GM21447 (cell line): ENCODE measurements around the gene SLC35B2.

Experiments used
- ATAC-seq: cut with Tn5 transposase; IDR thresholded peaks from one replicate; pipeline ENCODE4 v1.9.1; 2021; ENCODE audit not compliant: unreplicated experiment

Gene SLC35B2

DNA sequence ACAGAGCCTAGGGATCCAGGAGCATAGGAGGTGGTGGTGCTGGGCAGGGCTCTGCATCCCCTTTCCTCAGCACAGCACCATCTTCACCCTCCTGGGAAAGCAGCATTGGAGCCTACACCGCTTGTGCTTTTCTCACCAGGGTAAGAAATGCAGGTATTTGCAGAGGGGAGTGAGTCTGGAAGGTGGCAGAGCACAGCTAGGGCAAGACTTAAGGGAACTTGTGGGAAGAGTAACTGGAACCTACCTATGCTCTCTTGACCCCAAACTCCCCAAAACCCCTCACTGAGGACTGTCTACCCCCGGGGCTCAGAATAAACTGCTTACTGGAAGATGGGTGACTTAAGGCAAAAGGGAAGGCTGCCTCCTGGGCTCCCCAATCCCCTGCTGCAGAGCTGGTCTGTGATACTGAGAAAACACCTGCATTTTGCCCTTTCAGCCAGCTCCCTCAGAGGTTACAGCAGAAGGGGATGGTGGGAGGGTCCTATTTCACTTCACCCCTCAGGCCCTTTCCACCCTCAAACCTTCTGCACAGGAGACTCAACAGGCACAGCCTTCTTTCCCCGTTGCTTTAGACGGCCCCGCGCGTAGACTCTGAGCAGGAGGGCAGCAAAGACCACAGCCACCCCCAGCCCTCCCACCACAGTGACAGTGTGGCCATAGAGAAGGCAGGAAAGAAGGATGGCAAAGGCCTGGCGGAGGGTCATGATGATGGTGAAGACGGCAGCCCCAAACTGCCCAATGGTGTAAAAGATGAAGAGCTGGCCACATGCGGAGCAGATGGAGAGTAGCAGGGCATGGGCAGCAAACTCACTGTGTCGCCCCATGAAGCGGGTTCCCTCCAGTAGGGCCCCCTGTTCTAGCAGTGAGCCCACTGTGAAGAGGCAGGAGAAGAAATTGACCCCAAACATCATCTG lies 2.9 kb downstream of the SLC35B2 start:
- ATAC-seq, result no peak

DNA sequence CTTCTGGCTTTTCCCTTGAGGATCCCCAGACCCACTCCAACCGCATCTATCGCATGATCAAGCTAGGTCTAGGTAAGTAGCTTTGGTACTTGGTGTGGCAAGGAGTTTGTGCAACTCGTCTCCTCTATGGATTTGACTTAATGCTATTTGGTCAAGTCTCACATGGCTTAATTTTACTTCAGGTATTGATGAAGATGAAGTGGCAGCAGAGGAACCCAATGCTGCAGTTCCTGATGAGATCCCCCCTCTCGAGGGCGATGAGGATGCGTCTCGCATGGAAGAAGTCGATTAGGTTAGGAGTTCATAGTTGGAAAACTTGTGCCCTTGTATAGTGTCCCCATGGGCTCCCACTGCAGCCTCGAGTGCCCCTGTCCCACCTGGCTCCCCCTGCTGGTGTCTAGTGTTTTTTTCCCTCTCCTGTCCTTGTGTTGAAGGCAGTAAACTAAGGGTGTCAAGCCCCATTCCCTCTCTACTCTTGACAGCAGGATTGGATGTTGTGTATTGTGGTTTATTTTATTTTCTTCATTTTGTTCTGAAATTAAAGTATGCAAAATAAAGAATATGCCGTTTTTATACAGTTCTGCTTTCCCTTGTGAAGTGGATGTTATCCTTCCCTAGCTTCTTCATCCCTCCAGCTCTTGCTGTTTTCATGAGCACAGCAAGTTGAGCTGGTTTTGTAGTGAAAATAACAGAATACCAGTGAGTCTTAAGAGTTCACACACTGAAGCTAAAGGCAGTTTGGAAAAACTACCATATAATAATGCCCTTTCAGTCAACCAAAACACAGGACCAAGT lies 3.8 kb downstream of the SLC35B2 start:
- no peak for ATAC-seq

DNA sequence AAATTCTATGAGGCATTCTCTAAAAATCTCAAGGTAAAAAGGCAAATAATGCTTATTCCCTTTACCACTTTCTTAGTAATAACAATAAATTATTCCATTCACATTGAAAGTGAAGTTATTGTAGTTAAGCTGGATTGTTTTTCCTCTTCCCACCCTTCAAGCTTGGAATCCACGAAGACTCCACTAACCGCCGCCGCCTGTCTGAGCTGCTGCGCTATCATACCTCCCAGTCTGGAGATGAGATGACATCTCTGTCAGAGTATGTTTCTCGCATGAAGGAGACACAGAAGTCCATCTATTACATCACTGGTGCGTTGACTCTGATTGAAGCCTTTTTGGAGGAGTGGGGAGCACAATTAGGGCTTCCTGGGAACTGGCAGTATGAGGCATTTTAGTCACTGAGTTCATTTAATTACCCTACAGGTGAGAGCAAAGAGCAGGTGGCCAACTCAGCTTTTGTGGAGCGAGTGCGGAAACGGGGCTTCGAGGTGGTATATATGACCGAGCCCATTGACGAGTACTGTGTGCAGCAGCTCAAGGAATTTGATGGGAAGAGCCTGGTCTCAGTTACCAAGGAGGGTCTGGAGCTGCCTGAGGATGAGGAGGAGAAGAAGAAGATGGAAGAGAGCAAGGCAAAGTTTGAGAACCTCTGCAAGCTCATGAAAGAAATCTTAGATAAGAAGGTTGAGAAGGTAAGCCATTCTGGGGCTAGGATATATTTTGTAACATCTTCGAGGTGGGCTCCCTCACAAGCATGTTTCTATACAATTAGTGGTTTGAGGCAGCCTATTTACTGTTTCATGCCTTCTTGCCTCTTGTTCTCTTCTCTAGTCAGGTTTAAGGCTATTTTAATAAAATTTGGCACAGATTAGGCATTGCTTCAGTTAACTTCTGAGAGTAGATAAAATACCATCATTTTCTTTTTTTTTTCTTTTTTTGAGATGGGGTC lies 5.5 kb downstream of the SLC35B2 start:
- ATAC-seq, result no peak

DNA sequence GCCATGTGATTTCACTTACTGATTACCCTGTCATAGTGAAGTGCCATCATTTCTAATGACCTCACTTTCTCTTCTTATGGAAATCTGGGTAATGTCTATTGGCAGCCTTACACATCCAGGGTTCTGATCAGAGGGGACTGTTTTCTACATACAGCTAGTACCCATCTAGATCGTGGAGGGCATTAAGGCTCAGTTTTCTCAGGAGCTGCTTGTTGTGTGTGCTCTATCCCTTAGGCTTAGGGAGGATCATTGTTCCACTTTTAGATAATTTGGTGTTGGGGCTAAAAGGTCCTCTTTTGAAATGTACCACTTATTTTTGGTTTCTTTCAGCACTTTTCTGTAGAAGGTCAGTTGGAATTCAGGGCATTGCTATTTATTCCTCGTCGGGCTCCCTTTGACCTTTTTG lies 6.6 kb downstream of the SLC35B2 start:
- no peak for ATAC-seq

DNA sequence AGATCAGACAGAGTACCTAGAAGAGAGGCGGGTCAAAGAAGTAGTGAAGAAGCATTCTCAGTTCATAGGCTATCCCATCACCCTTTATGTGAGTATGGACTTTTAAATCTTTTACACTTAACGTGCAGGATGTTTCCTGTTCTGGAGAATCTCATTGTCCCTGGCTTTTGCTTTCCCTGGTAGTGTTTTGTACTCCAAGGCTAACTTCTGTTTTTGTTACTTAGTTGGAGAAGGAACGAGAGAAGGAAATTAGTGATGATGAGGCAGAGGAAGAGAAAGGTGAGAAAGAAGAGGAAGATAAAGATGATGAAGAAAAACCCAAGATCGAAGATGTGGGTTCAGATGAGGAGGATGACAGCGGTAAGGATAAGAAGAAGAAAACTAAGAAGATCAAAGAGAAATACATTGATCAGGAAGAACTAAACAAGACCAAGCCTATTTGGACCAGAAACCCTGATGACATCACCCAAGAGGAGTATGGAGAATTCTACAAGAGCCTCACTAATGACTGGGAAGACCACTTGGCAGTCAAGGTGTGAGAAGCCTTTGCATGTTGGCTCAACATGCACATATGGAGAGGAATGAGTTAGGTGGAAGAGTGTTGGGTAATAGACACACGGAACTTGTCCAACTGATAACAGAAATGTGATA lies 7.1 kb downstream of the SLC35B2 start:
- ATAC-seq, result no peak

DNA sequence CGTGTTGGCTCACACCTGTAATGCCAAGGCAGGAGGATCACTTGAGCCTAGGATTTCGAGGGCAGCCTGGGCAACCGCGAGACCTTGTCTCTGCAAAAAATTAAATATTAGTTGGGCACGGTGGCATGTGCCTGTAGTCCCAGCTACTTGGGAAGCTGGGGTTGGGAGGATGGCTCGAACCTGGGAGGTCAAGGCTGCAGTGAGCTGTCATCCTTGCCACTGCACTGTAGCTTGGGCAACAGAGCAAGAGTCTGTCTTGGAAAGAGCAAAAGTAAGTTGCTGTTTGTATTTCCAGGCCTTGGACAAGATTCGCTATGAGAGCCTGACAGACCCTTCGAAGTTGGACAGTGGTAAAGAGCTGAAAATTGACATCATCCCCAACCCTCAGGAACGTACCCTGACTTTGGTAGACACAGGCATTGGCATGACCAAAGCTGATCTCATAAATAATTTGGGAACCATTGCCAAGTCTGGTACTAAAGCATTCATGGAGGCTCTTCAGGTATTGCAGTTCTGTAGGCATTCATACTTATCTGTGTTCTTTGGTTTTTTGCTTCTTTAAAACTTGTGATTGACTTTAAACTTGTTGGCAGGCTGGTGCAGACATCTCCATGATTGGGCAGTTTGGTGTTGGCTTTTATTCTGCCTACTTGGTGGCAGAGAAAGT lies 8.1 kb downstream of the SLC35B2 start:
- ATAC-seq, result no peak

DNA sequence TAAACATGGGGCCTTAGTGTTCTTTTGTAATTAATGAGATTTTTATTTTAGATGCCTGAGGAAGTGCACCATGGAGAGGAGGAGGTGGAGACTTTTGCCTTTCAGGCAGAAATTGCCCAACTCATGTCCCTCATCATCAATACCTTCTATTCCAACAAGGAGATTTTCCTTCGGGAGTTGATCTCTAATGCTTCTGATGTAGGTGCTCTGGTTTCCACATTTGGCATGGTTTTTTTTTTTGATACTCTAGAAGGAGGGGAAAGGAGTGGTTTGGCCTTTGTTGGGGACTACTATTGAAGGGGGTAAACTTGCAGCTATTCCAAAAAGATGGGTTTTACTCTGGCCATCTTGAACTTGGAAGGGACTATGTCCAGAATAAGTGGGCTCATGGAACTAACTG lies 8.7 kb downstream of the SLC35B2 start:
- ATAC-seq, result no peak

DNA sequence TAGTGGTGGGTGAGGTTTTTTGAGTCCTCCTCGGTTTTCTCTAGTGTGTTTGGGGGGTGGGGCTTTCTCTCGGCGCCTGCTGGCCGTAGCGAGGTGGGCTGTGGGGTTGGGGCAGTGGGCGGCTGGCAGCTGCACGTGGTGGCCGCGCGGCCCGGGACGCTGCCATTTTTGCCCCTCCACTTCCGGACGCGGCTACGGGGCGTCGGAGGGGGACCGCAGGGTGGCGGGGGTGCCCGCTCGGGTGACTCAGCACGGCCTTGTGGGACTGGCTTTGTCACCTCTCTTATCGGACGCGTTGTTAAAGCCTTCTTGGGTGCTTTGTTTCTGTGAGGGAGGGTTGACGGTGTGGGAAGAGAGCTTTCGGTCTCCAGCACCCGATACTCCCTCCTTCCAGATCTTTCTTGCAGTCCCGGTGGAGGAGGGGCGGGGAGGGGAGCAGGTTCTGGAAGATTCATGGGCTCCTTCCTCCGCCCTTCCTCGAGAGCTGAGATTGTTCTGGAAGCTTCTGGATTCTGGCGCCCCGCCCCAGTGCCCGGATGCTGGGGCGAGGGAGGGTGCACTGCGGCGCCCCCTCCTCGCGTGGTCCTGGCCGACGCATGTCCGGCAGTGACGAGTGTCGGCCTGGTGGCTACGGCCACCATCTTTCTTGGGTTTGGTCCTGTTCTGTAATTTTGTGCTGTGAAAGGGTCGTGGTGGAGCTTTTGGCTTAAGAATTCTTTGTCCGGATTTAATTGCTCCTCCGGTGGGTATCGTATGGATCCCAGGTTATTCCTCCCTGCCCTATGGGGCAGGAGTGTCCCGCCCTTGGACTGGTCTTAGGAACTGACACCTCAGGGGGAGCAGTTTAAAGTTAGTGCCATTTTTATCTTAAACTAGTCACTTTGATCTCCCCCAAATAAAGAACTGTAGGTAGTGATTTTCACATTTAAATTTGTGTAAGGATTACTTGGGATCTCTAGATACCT lies 9.7 kb downstream of the SLC35B2 start:
- ATAC-seq, result peak; percentile 26

DNA sequence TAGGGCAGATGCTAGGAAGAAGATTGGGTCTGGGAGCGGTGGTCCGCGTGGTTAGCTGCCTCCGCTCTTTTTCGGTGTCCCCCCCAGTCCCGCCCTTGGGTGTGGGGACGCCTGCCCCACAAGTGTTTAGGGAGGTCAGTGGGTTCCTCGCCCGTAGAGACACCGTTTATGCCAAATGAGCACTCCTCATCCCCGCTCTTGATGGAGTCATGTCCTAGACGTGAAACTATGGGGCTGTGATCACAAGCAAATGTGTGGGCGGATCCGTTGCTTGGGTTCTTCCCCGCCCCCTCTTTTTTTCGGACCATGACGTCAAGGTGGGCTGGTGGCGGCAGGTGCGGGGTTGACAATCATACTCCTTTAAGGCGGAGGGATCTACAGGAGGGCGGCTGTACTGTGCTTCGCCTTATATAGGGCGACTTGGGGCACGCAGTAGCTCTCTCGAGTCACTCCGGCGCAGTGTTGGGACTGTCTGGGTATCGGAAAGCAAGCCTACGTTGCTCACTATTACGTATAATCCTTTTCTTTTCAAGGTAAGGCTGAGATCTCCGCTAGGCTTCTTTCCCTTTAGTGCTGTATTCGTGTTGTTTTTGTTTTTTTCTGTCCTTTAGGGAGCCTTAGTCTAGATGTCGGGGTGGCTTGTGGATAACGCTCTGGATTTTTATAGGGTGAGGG lies 10.5 kb downstream of the SLC35B2 start, which contains the start of gene HSP90AB1:
Gene HSP90AB1 (plus strand): TSS at position 439 of the 675 bp plus-strand sequence. CDS start 1,529 bp downstream, outside the sequence.
- ATAC-seq, result peak; percentile 66

DNA sequence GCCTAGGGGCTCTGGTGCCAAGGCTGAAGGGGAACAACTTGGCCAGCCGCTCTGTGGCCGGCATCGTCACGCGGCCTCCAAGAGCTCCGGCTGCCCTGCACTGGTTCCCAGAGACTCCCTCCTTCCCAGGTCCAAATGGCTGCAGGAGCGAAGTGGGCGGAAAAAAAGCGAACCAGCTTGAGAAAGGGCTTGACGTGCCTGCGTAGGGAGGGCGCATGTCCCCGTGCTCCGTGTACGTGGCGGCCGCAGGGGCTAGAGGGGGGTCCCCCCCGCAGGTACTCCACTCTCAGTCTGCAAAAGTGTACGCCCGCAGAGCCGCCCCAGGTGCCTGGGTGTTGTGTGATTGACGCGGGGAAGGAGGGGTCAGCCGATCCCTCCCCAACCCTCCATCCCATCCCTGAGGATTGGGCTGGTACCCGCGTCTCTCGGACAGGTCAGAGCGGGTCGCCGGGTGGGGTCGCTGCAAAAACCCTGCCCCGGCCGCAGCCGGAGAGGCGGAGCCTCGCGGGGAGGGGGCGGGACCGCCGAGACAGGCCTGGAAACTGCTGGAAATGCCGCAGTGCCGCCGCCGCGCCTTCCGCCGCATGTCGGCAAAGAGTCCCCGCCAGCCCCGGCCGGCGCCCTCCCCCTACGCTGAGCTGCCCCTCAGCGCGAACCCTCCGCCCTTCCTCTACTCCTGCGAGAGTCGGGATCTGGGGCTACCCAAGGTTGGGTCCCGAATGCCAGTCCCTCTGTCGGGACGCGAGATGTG lies 11.2 kb downstream of the SLC35B2 start:
- ATAC-seq, result peak; percentile 43

DNA sequence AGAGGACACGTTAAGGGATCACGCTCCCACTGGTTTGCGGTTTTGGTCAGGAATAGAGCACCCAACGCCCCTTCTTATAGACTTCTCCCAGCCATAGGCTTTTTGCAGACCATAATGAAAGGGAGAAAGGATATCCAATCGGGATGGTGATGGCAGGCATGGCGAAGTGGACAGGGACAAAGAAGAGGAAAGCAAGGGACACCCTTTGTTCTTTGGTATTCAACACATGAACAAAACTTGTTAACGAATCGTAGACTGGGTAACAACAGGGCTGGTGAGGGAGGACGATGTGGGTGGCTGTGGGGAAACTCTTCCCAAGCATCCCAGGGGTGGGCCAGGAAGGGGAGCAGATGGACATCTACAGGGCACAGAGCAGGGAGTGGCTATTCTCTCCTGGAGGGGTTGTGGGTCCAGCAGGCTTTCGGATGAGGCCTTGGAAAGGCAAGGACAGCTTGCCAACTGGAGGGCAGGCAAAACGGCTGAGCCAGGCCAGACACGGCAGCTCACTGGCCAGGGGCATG lies 11.9 kb downstream of the SLC35B2 start:
- ATAC-seq, result no peak

DNA sequence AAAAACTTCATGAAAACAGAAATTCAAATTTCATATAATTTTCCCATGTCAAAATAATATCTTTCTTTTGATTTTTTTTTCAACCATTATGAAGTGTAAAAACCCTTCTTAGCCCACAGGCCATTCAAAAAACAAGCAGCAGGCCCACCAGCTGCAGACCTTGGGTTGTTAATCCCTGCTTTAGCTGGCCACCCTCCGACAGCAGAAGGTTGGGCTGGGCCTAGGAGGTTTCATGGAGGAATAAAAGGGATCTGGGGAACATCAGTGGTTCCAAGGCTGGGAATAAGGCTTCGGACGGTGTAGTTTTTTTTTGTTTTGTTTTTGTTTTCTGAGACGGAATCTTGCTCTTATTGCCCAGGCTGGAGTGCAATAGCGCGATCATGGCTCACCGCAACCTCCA lies 14.0 kb downstream of the SLC35B2 start:
- no peak for ATAC-seq

DNA sequence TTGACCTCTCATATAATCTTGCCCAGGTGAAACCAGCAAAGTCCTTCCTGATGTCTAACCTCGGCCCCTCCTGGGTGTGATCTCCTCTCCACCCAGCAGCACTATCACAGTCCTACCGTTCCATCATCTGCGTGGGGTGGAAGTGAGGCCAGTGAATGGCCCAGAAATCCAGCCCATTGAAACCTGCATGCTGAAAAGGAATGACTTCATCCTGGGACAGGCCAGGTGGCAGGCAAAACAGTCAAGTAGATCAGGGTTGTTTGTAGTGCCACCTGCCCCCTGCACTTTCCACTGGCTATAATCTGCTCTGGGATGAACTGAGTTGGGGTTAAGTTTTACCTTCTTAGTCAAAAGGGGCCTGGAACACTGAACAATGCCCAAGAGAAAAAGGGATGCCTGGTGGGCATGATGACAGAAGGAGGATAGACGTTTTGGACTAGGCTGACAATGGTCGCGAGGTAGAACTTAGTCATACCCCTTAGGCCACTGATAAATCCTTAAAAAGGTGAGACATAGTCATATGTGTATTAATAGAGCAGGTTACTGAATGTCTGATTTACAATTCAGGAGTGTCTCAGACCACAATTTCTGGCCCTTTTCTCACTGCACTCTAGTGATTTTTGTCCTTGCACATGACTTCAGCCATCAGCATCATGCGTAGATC lies 18.5 kb downstream of the SLC35B2 start:
- ATAC-seq, result no peak

DNA sequence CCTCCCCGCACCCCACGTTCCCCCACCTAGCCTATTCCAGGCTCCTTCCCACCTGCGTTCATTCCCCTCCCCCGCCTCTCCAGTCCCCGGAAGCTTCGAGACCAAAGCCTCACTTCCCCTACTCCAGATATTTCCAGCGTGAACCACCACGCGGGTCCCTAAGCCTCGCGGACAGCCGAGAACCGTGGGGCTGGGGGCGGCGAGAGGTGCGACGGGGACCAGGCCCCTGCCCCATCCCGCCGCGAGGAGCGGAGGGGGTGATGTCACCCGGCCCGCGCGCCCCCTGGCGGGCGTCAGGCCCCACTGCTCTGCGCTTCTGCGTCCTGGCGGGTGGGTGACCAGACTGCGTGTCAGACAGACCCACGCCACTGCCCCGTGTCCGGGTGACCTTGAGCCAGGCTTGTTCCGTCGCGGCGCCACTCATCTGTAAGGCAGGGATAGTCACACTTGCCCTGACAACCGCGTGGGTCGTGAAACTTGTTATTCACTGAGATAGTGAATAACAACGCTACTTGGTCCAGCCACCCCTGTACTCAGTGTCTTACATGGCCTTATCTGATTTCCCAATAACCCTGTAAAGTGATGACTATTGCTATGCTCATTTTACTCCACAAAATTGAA lies 19.4 kb downstream of the SLC35B2 start:
- peak; percentile 75 for ATAC-seq

DNA sequence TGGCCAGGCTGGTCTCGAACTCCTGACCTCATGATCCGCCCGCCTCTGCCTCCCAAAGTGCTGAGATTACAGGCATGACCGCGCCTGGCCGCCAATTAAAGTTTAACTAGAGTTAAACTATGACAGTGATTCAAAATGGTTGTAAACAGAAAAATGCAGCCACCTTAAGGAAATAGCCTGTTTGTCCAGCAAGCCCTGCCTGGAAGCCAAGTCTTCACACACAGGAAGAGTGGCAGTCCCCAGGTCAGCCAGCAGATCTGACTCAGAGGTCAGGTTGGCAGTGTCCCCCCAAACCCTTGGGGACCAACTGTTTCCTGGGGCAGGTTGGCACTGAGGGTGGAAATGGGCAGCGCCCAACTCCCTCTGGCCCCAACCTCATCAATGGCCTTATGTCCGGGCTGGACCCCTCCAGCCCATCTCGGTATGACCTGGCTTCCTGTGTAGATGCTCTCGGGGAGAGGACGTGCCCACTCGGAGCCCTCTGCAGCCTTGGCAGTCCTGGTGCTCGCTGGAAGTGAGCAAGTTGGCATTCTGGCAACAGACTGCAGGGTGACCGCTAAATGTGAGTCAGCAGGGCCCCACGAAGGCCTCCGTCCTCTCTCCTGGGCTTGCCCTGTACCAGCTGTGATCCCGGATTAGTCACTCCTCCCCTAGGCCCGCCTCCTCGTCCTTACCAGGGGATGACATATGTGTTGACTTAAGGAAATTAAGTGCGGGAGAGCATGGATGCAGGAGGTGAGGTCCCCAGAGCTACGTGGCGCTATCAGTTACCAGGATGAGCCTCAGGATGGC lies 20.1 kb downstream of the SLC35B2 start:
- ATAC-seq, result peak; percentile 83
